Hepatocyte (in vitro differentiated cells): ENCODE measurements around the gene RHBDD3. TPM values are rescaled to one million over a fixed set of nuclear protein-coding genes. Genes with fewer than 3 reads are reported as not detected.

Experiments
- DNase-seq: peaks from one replicate; pipeline ENCODE4 v3.0.0-alpha.2; 2016; ENCODE audit warnings: low spot score
- H2AFZ ChIP-seq: fragments of 200-600 bp; sonication (generic); 2 replicates; pipeline ENCODE4 v1.6.0; 2016; ENCODE audit warnings: antibody characterized with exemption, mild to moderate bottlenecking
- H3K27ac ChIP-seq: fragments of 200-600 bp; sonication (generic); 2 replicates; pipeline ENCODE4 v1.5.1; 2016; ENCODE audit warnings: mild to moderate bottlenecking
- H3K27me3 ChIP-seq: fragments of 200-600 bp; sonication (generic); 2 replicates; pipeline ENCODE4 v1.6.1; 2016
- H3K36me3 ChIP-seq: fragments of 200-600 bp; sonication (generic); replicated peaks from 2 replicates; pipeline ENCODE4 v1.5.1; 2016; ENCODE audit warnings: low read depth; ENCODE audit not compliant: insufficient read depth
- H3K4me1 ChIP-seq: fragments of 200-600 bp; sonication (generic); 2 replicates; pipeline ENCODE4 v1.5.1; 2016; ENCODE audit warnings: mild to moderate bottlenecking, moderate library complexity; ENCODE audit not compliant: insufficient read depth
- H3K4me2 ChIP-seq: fragments of 200-600 bp; sonication (generic); 2 replicates; pipeline ENCODE4 v1.6.0; 2016
- H3K4me3 ChIP-seq: fragments of 200-600 bp; sonication (generic); 2 replicates; pipeline ENCODE4 v1.5.1; 2016; ENCODE audit warnings: mild to moderate bottlenecking
- H3K79me2 ChIP-seq: fragments of 200-600 bp; sonication (generic); 2 replicates; pipeline ENCODE4 v1.6.0; 2017; ENCODE audit warnings: mild to moderate bottlenecking
- H3K9me2 ChIP-seq: fragments of 200-600 bp; sonication (generic); replicated peaks from 2 replicates; pipeline ENCODE4 v1.6.0; 2017; ENCODE audit warnings: mild to moderate bottlenecking; ENCODE audit not compliant: insufficient read depth
- H3K9me3 ChIP-seq: fragments of 200-600 bp; sonication (generic); 2 replicates; pipeline ENCODE4 v1.5.1; 2016; ENCODE audit warnings: low read depth, mild to moderate bottlenecking
- H4K20me1 ChIP-seq: fragments of 200-600 bp; sonication (generic); 2 replicates; pipeline ENCODE4 v1.6.0; 2016; ENCODE audit warnings: mild to moderate bottlenecking; ENCODE audit not compliant: insufficient read depth, poor library complexity, severe bottlenecking
- CTCF ChIP-seq: fragments of 200-600 bp; sonication (generic); IDR thresholded peaks from 2 replicates; pipeline ENCODE4 v1.5.1; 2016; ENCODE audit warnings: antibody characterized with exemption, mild to moderate bottlenecking; ENCODE audit not compliant: poor library complexity
- EZH2 ChIP-seq: fragments of 200-600 bp; sonication (generic); IDR thresholded peaks from 2 replicates; pipeline ENCODE4 v1.6.1; 2016; ENCODE audit warnings: antibody characterized with exemption, mild to moderate bottlenecking, borderline replicate concordance
- EZH2phosphoT487 ChIP-seq: fragments of 200-600 bp; sonication (generic); IDR thresholded peaks from one replicate; pipeline ENCODE4 v1.6.1; 2018; ENCODE audit warnings: antibody characterized with exemption, mild to moderate bottlenecking, low read depth, moderate library complexity; ENCODE audit not compliant: unreplicated experiment, severe bottlenecking
- WGBS: methylation state at CpG from one replicate; pipeline ENCODE4 v1.1.6; 2016; ENCODE audit warnings: low lambda C conversion rate; ENCODE audit errors: missing lambda C conversion rate; 5-methylcytosine and 5-hydroxymethylcytosine counted together
- polyA plus RNA-seq: library from polyadenylated mRNA; unstranded; fragments of >200 nt; fragmentation: Nextera tagmentation; extraction: Ambion mirVana; gene quantifications from 2 replicates; pipeline ENCODE4 v1.2.1, GENCODE V29; 2016
- total RNA-seq: library from RNA; depleted of rRNA; stranded (reverse); fragments of >200 nt; gene quantifications from 2 replicates; pipeline ENCODE4 v1.2.3, GENCODE V29; 2014

RHBDD3 gene
- total and polyA plus RNA-seq, 2 experiments from 2014 or later, result 27.2 to 46.7 TPM

- no peaks in the 10 kb centered on the region for H3K9me3 ChIP-seq
- H3K27ac ChIP-seq, result no peak overlapping the region
- H3K36me3 ChIP-seq, result no peaks in the 10 kb centered on the region
- H3K27me3 ChIP-seq, result no peaks in the 10 kb centered on the region
- no peaks in the 10 kb centered on the region for H3K4me1 ChIP-seq
- H4K20me1 ChIP-seq, result no peaks in the 10 kb centered on the region
- no peak overlapping the region for H3K4me2 ChIP-seq
- no peak overlapping the region for H2AFZ ChIP-seq
- no peak for TF ChIP-seq EZH2phosphoT487
- no peak for TF ChIP-seq EZH2
- TF ChIP-seq CTCF, result no peak
- H3K9me2 ChIP-seq, result no peaks in the 10 kb centered on the region
- WGBS, result 95% methylated on average over 8 of the region's 8 CpGs
- H3K79me2 ChIP-seq, result no peaks in the 10 kb centered on the region
- DNase-seq, result no peak
- no peak overlapping the region for H3K4me3 ChIP-seq
Observed at GRCh38 chr22:29256606-29257325, 11.0 kb downstream of the RHBDD3 start.

GRCh38 chr22:29255064-29255621, 12.6 kb downstream of the RHBDD3 start:
- Histone ChIP-seq H3K79me2 (no peaks in the 10 kb centered on the region), H3K27me3 (no peaks in the 10 kb centered on the region), H3K4me3 (no peak overlapping the region), H2AFZ (no peak overlapping the region), H3K9me2 (no peaks in the 10 kb centered on the region), H4K20me1 (no peaks in the 10 kb centered on the region), H3K4me1 (no peaks in the 10 kb centered on the region), H3K4me2 (no peak overlapping the region), H3K36me3 (no peaks in the 10 kb centered on the region), H3K9me3 (no peaks in the 10 kb centered on the region), H3K27ac (no peak overlapping the region)
- DNase-seq, result no peak
- no peak for TF ChIP-seq CTCF
- no peak for TF ChIP-seq EZH2
- TF ChIP-seq EZH2phosphoT487, result no peak
- 91% methylated on average over 11 of the region's 11 CpGs for WGBS

- Histone ChIP-seq H3K27me3 (no peaks in the 10 kb centered on the region), H3K4me2 (no peak overlapping the region), H3K4me1 (no peaks in the 10 kb centered on the region), H3K9me3 (no peaks in the 10 kb centered on the region), H4K20me1 (no peaks in the 10 kb centered on the region), H3K4me3 (no peak overlapping the region), H2AFZ (no peak overlapping the region), H3K79me2 (no peaks in the 10 kb centered on the region), H3K9me2 (no peaks in the 10 kb centered on the region), H3K36me3 (no peaks in the 10 kb centered on the region), H3K27ac (no peak overlapping the region)
- TF ChIP-seq EZH2 (no peak), EZH2phosphoT487 (no peak), CTCF (no peak)
- DNase-seq, result no peak
- WGBS, result 63% methylated on average over 4 of the region's 4 CpGs
Observed at GRCh38 chr22:29254286-29254660, 13.5 kb downstream of the RHBDD3 start.
